Panc1 (cell line): ENCODE data around the gene COL23A1.
"Not testable (repeated sequence)": the region's sequence is repeated elsewhere in the genome, so short reads cannot be mapped to it uniquely, and the experiment has no call there.

Experiments
- CTCF ChIP-seq: fragments of 450-650 bp; IDR thresholded peaks from 2 replicates; pipeline ENCODE4 v1.5.1; 2017; ENCODE audit warnings: mild to moderate bottlenecking
- POLR2AphosphoS5 ChIP-seq: IDR thresholded peaks from 2 replicates; pipeline ENCODE4 v1.6.1; 2012; ENCODE audit warnings: mild to moderate bottlenecking, low read depth, low read length, moderate library complexity
- SIN3A ChIP-seq: IDR thresholded peaks from 2 replicates; pipeline ENCODE4 v1.6.1; 2012; ENCODE audit warnings: low read depth, mild to moderate bottlenecking, low read length, moderate library complexity, borderline replicate concordance; ENCODE audit not compliant: insufficient read depth
- TCF7L2 ChIP-seq: IDR thresholded peaks from 2 replicates; pipeline ENCODE4 v1.6.1; 2011; ENCODE audit warnings: mild to moderate bottlenecking, low read depth, low read length, inconsistent platforms

GRCh38 chr5:178585421-178585820 lies 4.8 kb downstream of the COL23A1 start:
- not testable (repeated sequence) for TF ChIP-seq CTCF, TCF7L2, POLR2AphosphoS5, SIN3A
